Body of pancreas (tissue), 4 donors: ENCODE results near the gene TAPBPL.

Experiments
- CTCF ChIP-seq, 7 experiments: fragments of 450-650 bp in 4 of 7; fragments of 200-600 bp in 3 of 7; sonication (generic) in 3 of 7; IDR thresholded peaks; one replicate each; pipeline ENCODE4 v1.5.1; 2016 to 2019; ENCODE audit warnings: antibody characterized with exemption in 7 of 7
- POLR2A ChIP-seq, 3 donors: fragments of 450-650 bp; IDR thresholded peaks; one replicate each; pipeline ENCODE4 v1.6.1; 2016; ENCODE audit warnings: antibody characterized with exemption in 3 of 3, mild to moderate bottlenecking in 2 of 3

- TF ChIP-seq POLR2A (IDR thresholded peaks at IDR 0.05) (no peak), CTCF (IDR thresholded peaks at IDR 0.05) (no peak)
Observed at GRCh38 chr12:6507102-6507998, 55.5 kb downstream of the TAPBPL start.
